ENCODE data around the gene MAPKAP1.

The MAPKAP1 gene

DNA sequence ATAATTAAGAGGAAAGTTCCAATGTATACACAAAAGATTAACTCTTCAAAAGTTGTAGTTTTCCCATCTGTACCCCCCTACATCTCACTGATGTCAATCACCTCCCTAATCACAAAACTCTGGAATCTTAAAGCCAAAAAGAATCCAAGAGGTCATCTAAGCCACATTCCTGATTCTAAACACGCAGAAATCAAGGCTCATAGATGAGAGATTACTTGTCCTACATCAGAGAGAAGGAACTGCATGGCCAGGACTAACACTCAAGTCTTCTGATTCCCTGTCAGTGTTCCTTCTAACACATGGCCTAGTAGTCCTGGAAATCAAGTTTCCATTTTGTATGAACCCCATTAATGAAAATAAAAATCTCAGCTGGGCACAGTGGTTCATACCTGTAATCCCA lies 58.7 kb downstream of the MAPKAP1 start:
- TF ChIP-seq, protein P1, sequence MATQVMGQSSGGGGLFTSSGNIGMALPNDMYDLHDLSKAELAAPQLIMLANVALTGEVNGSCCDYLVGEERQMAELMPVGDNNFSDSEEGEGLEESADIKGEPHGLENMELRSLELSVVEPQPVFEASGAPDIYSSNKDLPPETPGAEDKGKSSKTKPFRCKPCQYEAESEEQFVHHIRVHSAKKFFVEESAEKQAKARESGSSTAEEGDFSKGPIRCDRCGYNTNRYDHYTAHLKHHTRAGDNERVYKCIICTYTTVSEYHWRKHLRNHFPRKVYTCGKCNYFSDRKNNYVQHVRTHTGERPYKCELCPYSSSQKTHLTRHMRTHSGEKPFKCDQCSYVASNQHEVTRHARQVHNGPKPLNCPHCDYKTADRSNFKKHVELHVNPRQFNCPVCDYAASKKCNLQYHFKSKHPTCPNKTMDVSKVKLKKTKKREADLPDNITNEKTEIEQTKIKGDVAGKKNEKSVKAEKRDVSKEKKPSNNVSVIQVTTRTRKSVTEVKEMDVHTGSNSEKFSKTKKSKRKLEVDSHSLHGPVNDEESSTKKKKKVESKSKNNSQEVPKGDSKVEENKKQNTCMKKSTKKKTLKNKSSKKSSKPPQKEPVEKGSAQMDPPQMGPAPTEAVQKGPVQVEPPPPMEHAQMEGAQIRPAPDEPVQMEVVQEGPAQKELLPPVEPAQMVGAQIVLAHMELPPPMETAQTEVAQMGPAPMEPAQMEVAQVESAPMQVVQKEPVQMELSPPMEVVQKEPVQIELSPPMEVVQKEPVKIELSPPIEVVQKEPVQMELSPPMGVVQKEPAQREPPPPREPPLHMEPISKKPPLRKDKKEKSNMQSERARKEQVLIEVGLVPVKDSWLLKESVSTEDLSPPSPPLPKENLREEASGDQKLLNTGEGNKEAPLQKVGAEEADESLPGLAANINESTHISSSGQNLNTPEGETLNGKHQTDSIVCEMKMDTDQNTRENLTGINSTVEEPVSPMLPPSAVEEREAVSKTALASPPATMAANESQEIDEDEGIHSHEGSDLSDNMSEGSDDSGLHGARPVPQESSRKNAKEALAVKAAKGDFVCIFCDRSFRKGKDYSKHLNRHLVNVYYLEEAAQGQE (IDR thresholded peaks at IDR 0.05; ENCODE audit: insufficient read depth in 1 of 2, low read depth in 2 of 2, low read length in 2 of 2) = no peak
- TF ChIP-seq FOXP2 (optimal IDR thresholded peaks at IDR 0.05; ENCODE audit: borderline replicate concordance, extremely low read depth, extremely low read length, insufficient read depth) = no peak
- TF ChIP-seq SIN3A (IDR thresholded peaks at IDR 0.05; ENCODE audit: borderline replicate concordance, insufficient read depth, low read length) = no peak
- TF ChIP-seq POLR2AphosphoS5 (IDR thresholded peaks at IDR 0.05; ENCODE audit: low read depth, low read length) = no peak
- TF ChIP-seq TAF1 (IDR thresholded peaks at IDR 0.05; ENCODE audit: borderline replicate concordance, insufficient read depth, low read length) = no peak

DNA sequence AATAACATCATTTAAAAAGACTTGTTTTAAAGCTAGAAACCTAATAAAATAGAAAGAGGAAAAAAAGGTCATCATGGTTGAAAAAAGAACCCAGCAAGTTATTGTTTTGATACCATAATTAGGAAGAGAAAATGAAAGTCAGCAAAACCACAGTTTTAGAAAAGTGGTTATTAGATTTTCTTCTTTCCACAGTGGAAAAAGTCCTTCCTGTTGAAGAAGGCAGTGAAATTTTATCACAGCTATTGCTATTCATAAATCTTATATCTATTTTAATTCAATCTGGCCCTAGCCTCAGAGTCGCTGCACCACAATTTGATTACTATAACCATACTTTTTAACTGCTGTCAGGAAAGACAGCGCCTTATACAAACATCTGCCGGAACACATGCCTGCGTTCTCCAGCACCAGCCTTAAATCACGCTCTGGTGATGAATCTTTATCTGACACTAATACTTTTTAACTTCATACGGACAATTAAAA lies 60.3 kb downstream of the MAPKAP1 start:
- no peak for TF ChIP-seq TAF1 (IDR thresholded peaks at IDR 0.05; ENCODE audit: borderline replicate concordance, insufficient read depth, low read length)
- TF ChIP-seq FOXP2 (optimal IDR thresholded peaks at IDR 0.05; ENCODE audit: borderline replicate concordance, extremely low read depth, extremely low read length, insufficient read depth) = no peak
- no peak for TF ChIP-seq POLR2AphosphoS5 (IDR thresholded peaks at IDR 0.05; ENCODE audit: low read depth, low read length)
- TF ChIP-seq, protein P1 (IDR thresholded peaks at IDR 0.05; ENCODE audit: insufficient read depth in 1 of 2, low read depth in 2 of 2, low read length in 2 of 2) = no peak
- no peak for TF ChIP-seq SIN3A (IDR thresholded peaks at IDR 0.05; ENCODE audit: borderline replicate concordance, insufficient read depth, low read length)

- TF ChIP-seq FOXP2 (optimal IDR thresholded peaks at IDR 0.05; ENCODE audit: borderline replicate concordance, extremely low read depth, extremely low read length, insufficient read depth) (no peak), TAF1 (IDR thresholded peaks at IDR 0.05; ENCODE audit: borderline replicate concordance, insufficient read depth, low read length) (no peak), SIN3A (IDR thresholded peaks at IDR 0.05; ENCODE audit: borderline replicate concordance, insufficient read depth, low read length) (no peak), POLR2AphosphoS5 (IDR thresholded peaks at IDR 0.05; ENCODE audit: low read depth, low read length) (no peak)
- TF ChIP-seq, protein P1 (IDR thresholded peaks at IDR 0.05; ENCODE audit: insufficient read depth in 1 of 2, low read depth in 2 of 2, low read length in 2 of 2) = no peak
Observed at GRCh38 chr9:125646217-125646616, 60.8 kb downstream of the MAPKAP1 start.

GRCh38 chr9:125644819-125645507 lies 62.0 kb downstream of the MAPKAP1 start:
- TF ChIP-seq, protein P1 (IDR thresholded peaks at IDR 0.05; ENCODE audit: insufficient read depth in 1 of 2, low read depth in 2 of 2, low read length in 2 of 2) = no peak
- no peak for TF ChIP-seq FOXP2 (optimal IDR thresholded peaks at IDR 0.05; ENCODE audit: borderline replicate concordance, extremely low read depth, extremely low read length, insufficient read depth)
- no peak for TF ChIP-seq TAF1 (IDR thresholded peaks at IDR 0.05; ENCODE audit: borderline replicate concordance, insufficient read depth, low read length)
- TF ChIP-seq POLR2AphosphoS5 (IDR thresholded peaks at IDR 0.05; ENCODE audit: low read depth, low read length) = no peak
- TF ChIP-seq SIN3A (IDR thresholded peaks at IDR 0.05; ENCODE audit: borderline replicate concordance, insufficient read depth, low read length) = no peak
